ENCODE measurements around the gene ATF5.
"Not testable (repeated sequence)": the region's sequence is repeated elsewhere in the genome, so short reads cannot be mapped to it uniquely, and the experiment has no call there.

ATF5 gene

DNA sequence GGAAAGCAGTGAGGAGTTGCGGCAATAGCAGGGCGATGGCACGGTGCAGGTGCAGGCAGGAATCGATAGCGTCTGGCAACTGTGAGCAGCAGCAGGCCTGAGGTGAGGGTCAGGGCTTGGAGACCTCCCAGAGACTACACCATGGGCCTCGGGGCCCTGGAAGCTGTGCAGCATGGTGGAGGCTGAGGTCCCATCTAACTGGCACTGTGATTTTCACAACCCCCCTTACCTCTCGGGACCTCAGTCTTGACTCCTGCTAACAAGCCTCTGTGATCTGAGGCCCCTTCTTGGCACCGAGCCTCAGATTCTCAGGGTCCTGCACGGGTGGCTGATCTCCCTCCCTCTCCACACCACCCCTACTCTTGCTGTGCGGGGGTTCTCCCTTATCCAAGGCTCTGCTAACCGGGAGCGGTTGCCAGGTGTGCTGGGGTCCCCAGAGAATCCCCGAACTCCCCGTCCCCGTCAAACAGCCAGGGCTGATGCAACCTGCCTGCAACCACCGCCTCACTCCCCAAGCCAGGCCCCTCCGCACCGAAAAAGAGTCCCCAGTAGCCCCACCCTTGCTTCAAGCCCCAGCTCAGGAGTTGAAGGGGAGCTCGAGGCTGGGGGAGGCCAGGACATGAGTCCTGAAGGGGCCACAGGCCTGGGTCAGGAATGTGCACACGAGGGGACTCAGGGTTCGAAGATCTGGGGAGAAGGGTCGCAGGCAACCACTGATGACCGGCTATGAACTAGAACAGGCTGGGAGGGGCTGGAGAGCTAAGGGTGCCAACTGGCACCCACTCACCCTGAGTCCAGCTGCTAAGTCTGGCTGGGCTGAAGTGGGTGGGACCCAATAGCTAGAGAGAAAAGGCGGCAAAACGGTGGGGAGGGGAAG lies 4.8 kb upstream of the ATF5 start:
- no peak for DNase-seq

DNA sequence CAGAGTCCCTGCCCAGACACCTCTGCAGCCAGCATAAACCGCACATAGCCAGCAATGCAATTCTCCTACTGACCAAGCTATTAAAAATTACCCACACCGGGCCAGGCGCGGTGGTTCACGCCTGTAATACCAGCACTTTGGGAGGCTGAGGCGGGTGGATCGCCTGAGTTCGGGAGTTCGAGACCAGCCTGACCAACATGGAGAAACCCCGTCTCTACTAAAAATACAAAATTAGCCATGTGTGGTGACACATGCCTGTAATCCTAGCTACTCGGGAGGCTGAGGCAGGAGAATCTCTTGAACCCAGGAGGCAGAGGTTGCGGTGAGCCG lies 4.2 kb upstream of the ATF5 start:
- DNase-seq: not testable (repeated sequence)

DNA sequence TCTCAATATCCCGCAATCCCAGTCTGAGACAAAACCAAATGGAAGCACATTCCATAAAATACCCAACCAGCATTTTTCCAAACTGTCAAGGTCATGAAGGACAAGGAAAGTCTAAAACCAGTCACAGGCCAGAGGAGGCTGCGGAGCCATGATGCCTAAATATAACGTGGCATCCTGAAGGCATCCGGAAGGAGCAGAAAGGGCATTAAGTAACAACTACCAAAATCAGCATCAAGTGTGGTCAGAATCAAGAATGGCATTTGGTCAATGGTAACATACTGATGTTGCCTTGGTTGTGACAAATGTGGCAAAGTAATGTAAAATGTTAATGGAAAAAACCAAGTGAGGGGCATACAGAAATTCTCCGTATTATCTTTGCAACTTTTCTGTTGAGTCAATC lies 3.5 kb upstream of the ATF5 start:
- no peak for DNase-seq

DNA sequence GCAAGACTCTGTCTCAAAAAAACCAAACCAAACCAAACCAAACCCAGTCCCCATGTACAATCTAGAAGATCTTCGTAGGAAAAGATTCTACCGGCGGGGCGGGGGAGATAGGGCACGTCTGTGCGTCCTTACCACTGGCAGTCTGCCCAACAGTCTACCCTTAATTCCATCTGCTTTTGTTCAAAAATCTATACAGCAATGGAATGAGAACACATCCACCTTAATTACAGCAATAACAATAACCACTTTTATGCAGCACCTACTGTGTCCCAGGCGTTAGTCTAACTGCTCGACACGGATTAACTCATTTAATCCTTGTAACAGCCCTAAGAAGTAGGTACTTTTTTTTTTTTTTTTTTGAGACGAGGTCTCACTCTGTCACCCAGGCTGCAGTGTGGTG lies 2.5 kb upstream of the ATF5 start:
- DNase-seq: no peak

DNA sequence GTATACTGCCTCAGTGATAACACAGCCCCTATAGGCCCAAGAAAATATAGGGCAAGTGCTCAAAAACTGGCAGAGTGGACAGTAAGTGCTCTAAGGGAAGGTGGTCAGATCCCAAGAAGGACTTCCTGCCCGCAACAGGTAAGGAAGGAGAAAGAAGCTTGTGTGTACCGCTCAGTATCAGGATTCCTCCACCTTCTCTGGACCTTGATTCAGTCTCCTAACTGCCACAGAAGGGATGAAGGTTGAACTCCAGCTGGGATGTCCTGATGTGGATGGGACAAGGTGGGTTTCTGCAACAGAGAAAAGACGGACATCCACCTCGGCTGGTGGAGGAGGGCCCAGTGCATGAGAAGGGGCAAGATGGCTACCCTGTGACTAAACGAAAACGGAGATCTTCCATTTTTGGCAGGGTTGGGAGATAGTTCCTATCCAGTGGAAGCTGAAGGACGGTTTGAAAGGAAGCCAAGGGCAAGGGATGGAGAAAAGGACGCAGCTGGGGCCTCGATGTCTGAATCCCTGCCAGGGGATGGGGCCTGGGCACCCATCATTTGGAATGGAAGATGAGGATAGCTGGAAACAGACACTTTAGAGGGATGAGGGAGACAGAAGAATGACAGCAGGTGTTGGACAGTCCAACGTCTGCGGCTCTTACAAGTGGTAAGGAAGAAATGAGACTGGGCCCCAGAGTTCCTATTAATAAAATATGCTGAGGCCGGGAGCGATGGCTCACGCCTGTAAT lies 1.3 kb upstream of the ATF5 start:
- DNase-seq: no peak

DNA sequence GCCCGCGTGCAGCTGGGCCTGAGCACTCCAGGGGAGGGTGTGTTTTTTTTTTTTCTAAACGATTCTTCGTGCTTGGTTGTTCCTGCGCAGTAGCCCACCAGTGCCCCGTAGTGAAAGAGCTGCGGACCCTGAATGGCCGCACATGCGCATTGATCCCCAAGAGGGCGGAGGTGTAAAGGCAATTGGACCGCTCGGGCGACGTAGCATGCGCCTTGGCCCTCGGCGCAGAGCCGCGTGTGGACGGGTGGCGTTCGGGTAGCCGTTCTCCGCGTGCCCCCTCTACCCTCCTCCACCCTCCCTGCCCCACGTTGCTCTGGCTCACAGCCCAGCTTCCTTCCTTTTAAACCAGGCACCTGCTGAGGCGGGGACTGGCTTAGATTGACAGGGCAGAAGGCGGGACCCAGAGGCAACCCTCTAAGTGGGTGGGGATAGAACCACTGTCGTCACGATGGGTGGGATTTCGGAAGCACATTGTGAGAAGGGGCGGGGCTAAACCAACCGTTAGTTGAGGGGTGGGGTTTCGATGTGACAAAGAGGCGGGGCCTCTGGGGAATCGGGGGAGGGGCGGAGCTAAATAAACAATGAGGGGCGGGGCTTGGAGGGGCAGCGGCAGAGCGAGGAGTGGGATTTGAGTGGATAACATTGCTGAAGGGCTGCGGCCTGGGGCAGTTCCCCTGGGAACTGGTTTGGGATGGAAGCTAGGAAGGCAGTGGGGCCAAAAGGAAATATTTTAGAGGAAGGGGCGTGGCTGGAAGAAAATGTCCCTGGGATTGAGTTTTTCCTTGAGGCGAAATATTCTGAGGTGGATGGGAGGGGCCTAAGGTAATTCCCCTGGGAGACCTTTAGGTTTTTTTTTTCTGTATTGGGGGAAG lies 842 bp downstream of the ATF5 start:
- peak; percentile 61 for DNase-seq

DNA sequence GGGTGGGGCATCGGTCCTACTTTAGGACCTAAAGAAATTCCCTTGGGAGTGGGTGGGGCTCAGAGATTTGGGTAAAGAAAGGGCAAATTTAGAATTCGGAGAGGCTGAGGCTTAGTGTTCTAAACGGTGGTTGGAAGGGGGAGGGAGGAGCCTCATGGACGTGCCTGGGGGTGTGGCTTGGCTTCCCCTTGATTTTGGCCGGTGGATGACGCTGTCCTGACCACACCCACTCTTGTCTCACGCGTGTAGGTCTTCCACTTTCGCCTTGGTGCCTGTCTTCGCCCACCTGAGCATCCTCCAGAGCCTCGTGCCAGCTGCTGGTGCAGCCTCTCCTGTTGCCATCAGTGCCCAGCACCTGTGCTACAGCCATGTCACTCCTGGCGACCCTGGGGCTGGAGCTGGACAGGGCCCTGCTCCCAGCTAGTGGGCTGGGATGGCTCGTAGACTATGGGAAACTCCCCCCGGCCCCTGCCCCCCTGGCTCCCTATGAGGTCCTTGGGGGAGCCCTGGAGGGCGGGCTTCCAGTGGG lies 1.5 kb downstream of the ATF5 start:
- DNase-seq: no peak

DNA sequence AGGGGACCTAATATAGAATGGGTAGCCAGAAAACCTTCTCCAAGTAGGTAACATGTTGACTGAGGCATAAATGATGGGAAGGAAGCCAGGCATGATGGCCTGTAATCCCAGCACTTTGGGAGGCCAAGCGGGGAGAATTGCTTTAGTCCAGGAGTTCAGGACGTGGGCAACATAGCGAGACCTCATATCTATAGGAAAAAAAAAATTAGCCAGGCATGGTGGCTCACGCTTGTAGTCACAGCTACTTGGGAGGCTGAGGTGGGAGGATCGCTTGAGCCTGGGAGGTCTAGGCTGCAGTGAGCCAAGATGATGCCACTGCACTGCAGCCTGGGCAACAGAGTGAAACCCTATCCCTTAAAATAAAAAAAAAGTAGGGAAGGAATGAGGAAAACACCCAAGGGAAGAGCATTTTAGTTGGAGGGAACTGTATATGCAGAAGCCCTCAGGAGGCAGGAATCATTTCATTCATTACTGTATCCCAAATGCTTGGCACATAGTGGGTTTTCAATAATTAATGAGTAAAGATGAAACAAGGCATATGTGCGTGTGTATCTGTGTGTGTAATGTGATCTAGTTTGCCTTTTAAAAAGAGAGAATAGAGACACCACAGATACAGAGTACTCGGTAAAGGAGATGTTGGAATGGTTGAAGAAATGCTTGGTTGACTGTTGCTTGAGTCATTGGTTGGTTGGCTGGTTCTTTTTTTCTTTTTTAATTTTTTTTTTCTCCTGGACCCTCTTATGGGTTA lies 2.5 kb downstream of the ATF5 start:
- no peak for DNase-seq

DNA sequence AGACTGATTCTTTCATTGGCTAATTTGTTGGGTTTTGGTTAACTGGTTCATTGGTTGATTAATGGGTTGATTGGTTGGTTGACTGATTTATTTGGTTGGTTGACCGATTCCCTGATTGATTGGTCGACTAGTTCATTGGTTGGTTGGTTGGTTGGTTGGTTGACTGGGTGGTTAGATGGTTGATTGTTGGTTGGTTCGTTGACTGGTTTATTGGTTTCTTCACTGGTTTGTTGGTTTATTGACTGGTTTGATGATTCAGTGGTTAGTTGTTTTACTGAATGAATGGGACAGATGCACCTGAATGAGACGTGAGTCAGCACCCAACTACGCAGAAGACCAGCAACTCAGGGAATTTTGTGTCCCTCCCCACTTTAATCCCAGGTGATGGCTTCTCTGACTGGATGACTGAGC lies 3.0 kb downstream of the ATF5 start:
- no peak for DNase-seq

DNA sequence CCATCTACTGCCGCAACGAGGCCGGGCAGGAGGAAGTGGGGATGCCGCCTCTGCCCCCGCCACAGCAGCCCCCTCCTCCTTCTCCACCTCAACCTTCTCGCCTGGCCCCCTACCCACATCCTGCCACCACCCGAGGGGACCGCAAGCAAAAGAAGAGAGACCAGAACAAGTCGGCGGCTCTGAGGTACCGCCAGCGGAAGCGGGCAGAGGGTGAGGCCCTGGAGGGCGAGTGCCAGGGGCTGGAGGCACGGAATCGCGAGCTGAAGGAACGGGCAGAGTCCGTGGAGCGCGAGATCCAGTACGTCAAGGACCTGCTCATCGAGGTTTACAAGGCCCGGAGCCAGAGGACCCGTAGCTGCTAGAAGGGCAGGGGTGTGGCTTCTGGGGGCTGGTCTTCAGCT lies 3.7 kb downstream of the ATF5 start:
- DNase-seq: no peak

DNA sequence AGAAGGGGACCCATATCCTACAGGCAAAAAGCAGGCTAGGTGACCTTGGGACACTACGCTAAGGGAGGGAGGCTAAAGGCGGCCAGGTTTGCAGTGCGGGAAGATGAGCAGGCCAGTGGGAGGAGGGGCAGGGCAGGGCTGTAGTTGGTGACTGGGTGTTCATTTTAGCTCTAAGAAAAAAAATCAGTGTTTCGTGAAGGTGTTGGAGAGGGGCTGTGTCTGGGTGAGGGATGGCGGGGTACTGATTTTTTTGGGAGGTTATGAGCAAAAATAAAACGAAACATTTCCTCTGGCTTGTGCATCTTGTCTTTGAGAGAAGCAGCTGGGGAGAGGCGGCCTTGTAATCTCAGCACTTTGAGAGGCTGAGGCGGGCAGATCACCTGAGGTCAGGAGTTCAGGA lies 4.6 kb downstream of the ATF5 start:
- DNase-seq: no peak

DNA sequence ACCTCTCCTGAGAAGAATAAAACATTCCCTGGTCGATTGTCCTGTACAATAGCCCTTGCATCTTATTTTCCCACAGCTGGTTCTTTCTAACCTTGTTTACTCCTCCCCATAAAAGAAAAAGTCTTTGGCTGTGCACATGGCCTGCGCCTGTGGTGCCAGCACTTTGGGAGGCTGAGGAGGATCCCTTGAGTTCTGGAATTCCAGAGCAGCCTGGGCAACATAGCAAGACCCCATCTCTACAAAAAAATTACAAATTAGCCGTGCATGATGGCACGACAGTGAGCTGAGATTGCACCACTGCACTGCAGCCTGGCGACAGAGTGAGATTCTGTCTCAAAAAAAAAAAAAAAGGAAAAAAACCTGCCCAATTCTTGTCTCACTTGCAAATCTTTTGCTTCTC lies 7.5 kb downstream of the ATF5 start:
- DNase-seq: no peak

DNA sequence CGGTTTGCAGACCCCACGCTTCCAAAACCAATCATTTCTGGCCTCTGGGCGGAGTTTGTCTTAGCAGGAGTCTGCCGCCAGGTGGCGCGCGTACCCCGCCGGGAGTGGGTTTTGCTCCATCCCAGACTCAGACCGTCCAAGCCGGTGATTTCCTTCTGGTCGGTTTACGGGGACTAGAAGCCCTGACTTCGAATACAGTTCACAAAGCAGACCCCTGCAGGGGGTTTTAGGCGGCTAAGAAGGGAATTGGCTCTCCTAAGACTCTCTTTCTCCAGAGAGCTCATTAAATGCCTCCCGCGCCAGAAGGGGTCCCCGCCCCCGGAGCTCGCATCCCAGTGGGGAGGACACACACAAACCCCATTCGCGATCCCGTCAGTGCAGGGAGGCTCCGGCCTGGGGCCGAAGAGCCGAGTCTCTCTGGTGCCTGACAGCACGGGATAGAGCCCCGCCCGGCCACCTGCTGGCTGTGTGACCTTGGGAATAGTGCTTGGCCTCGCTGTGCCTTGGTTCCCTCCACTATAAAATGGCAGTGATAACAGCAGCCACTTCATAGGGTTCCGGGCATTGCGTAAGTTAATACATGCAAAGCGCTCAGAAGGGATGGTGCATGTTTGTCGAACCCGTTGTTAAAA lies 8.9 kb downstream of the ATF5 start:
- no peak for DNase-seq

DNA sequence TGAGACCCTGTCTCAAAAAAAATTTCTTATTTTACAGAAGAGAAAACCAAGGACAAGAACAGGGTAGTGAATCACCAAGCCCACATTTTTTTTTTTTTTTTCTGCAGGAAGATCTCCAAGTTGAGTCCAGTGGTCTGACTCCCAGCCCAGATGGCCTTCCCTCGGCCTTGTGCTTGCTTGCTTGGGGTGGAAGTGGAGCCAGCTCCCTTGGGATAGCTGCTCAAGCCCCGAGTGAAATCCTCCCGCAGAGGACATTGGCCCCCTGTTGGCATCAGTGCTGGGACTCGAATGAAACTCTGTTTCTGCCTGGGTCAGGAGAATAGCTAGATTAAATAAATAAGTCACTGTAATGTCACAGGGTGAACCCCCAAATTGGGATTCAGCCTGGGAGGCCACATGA lies 9.7 kb downstream of the ATF5 start:
- no peak for DNase-seq

DNA sequence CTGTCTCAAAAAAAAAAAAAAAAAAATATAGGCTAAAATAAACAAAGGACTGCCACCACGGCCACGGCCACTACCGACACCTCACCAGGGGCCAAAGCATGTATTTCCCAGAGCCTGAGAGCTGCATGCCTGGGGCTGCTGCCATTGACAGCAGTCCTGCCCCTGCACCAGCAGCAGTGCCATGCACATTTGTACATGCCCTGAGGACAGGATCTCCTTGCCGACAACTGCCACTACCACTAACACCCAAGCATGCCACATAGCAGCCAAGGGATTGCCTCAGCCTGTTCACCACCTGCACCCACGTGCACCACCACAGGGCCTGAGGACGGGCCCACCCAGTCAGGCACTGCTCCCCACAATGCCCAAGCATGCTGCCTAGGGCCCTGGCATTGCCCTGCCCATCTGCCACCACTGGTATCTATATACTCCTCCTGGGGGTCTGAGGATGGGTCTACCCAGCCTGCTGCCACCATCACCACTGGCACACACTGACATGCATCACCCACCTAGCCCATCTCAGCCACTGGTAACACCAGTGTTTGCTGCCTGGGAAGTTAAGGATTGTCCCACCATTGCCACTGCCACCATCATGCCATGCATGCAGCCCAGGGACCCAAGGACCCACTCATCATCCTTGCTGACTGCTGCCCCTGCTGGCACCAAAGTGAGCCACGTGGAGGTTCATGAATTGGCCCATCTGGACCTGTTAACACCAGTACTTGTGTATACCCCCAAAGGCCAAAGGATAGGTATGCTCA lies 10.9 kb downstream of the ATF5 start:
- DNase-seq: no peak

DNA sequence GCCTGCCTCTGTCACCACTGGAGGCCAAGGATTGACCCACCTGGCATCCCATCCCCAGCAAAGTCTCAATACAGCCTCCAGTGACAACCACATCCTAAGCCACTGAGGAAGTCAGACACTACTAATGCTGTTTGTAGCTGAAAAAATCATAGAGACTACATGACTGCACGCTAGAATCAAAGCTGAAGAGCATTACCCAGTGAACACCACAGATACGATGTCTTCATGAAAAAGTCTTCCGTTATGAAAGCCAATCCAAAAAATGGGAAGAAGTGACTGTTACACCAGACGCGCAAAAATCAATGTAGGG lies 11.4 kb downstream of the ATF5 start:
- DNase-seq: no peak

DNA sequence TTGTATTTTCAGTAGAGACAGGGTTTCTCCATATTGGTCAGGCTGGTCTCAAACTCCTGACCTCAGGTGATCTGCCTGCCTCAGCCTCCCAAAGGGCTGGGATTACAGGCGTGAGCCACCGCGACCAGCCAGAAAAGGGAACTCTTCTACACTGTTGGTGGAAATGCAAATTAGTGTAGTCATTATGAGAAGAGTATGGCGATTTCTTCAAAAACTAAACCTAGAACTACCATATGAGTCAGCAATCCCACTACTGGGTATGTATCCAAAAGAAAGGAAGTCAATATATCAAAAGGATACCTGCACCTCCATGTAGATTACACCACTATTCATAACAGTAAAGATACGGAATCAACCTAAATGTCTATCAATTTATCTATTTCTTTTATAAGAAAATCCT lies 15.6 kb downstream of the ATF5 start:
- not testable (repeated sequence) for DNase-seq

DNA sequence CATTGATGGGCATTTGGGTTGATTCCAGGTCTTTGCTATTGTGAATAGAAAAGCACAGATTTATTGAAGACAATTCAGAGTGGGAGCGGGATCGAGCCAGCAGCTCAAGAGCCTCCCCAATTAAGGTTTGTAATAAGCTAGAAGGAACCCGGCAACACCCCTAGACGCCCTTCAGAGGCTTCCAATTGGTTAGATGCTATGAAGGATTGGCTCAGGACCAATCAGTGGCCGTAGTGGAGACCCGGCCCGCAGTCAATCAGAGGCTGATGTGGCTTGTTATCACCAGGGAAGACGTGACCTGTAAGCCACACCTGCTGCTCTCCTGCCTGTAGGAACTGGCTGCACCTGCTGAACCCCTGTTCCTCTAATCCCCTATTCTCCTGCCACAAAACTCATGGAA lies 17.4 kb downstream of the ATF5 start:
- no peak for DNase-seq

DNA sequence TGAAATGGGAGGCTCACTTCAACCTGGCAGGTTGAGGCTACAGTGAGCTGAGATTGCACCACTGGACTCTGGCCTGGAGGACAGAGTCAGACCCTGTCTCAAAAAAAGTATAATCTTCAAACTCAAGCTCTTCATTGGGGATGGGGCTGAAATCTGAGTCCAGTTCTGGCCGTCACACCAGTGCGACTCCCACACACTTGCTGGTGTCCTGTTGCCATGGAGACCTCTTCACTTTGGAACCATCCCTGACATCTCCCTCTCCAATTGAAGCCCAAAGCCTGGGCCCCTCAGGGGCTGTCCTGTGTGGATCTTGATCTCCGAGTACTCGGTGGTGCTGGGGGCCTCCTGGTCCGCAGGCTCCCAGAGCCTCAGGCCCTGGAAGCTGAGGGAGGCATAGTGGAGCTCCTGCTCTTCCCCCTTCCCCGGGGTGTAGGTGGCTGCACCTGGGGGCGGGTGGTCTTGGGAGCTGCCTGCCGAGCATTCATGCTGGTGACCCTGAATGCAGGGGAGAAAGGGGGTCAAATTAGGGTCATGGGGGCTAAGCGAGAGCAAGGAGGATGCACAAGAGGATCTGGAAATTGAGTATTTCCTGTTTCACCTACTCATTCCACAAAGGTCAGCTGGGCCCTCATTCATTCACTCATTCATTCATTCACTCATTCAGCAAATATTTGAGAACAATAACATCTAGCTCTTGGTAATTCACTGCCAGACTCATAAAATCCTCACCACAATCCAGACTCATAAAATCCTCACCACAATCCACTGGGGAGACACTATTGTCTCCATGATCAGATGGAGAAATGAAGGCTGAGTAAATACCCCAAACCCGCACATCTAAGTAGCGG lies 21.0 kb downstream of the ATF5 start:
- no peak for DNase-seq

DNA sequence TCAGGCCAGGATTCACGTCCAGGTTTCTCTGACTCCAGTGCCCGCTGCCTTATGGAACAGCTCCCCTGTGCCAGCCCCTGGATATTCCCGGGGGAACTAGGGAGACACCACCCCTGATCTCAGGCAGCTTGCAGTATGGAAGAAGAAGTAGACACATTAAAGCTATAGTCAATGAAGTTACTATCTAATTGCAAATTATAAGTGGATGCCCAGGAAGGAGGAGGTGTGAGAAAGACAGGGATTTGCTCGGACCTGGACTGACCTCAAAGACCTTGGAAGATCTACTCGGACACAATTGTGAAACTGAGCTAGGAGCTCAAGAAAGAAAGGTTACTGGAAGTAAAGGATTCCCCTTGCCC lies 21.6 kb downstream of the ATF5 start:
- no peak for DNase-seq
